Activated CD4-positive, alpha-beta T cell treated with anti-CD3 and anti-CD28 coated beads, Interleukin-2, amount 50 U/mL, for 1 hour (primary cell): Measurements from ENCODE around the gene INSM1.

ENCODE experiments used
- DNase-seq: peaks from one replicate; pipeline ENCODE4 v3.0.0-alpha.2; 2020

INSM1 gene

DNA sequence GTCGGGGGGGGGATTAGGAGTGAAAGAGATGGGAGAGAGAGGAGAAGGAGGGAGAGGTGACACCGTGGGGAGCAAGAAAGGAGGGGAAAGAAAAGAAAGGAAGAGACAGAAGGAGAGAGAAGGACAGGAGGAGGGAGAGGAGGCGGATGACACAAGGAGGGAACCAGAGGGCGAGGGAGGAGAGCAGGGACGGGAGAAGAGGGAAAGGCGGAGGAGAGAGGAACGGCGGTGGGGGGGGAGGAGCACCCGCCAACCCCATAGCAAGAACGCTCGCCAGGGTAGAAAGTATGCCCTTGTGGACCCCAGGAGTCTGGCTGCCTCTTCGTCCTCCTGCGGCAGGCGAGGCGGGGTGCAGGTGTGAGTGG, 4.5 kb upstream of the INSM1 start:
- DNase-seq, result no peak

GRCh38 chr20:20363799-20364592, 3.9 kb upstream of the INSM1 start:
- DNase-seq, result no peak

DNA sequence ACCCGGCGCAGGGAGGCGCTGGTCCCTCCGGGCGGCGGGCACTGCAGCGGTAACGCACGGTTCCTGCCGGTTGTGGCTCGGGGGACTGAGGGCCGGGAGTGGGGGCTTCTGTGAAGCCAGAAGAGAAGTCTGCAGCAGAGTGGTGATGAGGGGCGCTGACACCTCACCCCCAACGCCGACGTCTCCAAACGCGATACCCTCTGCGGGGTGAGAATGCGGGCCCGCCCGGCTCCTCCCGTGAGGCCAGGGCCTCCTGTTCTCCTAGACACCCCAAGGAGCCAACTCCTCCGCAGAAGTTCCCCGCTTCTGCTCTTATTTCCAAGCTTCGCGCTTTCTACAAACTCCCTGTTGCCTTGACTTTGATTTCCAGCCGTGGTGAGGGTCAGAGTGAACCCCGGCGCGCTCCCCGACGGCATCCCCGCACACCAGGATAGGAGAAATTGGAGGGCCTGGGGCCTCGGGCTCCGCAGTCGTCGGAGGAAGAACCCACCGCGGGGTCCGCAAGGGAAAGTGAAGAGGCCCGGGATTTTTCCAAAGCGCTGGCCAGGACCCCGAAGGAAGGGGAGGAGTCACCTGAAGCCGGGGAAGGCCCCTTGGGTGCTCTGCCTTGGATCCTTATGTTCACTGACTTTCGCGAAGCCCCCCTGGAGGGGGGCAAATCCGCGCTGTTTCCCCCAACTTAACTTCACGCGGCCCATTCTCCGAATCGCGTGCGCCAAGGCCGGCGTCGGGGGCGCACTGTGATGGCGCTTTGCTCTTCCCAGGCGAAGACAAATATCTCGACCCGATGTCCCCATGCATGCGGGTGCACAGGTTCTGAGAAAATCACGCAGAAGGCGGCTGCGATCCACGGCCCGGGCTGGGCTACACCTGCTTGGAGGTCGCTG, 3.1 kb upstream of the INSM1 start:
- no peak for DNase-seq

GRCh38 chr20:20365480-20366161, 2.3 kb upstream of the INSM1 start:
- no peak for DNase-seq

- DNase-seq, result no peak
Observed at GRCh38 chr20:20366551-20366875, 1.4 kb upstream of the INSM1 start.

GRCh38 chr20:20366876-20367574, 879 bp upstream of the INSM1 start:
- no peak for DNase-seq

DNA sequence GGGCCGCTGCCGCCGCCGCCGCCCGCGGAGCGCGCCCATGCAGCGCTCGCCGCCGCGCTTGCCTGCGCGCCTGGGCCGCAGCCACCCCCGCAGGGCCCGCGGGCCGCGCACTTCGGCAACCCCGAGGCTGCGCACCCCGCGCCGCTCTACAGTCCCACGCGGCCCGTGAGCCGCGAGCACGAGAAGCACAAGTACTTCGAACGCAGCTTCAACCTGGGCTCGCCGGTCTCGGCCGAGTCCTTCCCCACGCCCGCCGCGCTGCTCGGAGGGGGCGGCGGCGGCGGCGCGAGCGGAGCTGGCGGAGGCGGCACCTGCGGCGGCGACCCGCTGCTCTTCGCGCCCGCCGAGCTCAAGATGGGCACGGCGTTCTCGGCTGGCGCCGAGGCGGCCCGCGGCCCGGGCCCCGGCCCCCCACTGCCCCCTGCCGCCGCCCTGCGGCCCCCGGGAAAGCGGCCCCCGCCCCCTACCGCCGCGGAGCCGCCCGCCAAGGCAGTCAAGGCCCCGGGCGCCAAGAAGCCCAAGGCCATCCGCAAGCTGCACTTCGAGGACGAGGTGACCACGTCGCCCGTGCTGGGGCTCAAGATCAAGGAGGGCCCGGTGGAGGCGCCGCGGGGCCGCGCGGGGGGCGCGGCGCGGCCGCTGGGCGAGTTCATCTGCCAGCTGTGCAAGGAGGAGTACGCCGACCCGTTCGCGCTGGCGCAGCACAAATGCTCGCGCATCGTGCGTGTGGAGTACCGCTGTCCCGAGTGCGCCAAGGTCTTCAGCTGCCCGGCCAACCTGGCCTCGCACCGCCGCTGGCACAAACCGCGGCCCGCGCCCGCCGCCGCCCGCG, 730 bp downstream of the INSM1 start:
- no peak for DNase-seq

GRCh38 chr20:20369250-20370093, 1.6 kb downstream of the INSM1 start:
- no peak for DNase-seq

DNA sequence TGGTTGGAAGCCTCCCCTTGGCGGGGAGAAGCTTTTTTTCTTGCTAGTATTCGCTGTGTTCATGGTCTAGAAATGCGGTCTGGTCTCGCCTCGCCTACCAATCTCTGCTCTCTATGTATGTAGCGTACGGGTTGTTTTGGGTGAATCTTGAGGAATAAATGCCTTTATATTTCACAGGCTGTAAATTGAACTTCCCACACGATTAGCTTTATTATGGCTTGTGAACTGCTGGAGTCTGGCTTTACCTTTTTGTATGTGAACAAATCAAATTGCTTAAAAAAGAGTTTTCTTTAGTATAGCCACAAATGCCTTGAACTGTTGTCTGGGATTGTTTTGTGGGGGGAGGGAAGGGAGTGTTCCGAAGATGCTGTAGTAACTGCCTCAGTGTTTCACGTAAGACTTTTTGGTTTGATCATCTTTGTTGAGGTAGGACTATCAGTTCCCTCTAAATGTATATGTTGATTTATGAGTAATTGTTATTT, 2.2 kb downstream of the INSM1 start:
- DNase-seq, result no peak

GRCh38 chr20:20371083-20371482, 3.2 kb downstream of the INSM1 start:
- no peak for DNase-seq

- no peak for DNase-seq
Observed at GRCh38 chr20:20371681-20372080, 3.8 kb downstream of the INSM1 start.

GRCh38 chr20:20373091-20373571, 5.2 kb downstream of the INSM1 start:
- no peak for DNase-seq

GRCh38 chr20:20375862-20376261, 8.0 kb downstream of the INSM1 start:
- DNase-seq, result no peak

DNA sequence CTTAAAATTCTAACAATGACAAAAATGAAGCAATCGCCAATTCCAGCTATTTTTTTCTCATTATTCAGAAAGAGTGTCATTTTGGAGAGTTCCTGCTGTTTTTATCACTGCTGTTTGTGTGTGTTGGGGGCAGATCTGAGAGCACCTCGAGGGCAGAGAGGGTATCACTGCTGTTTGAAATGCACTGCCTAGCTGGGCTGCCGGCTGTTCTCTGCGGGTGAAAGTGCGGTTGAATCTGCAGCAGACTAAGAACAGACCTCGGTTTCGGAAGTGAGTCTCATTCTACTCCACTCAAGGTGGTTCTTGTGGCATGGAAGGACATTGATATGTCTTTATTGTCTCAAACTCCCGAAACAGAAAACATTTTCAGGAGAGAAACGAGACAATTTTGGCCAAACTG, 18.3 kb downstream of the INSM1 start:
- DNase-seq, result no peak

DNA sequence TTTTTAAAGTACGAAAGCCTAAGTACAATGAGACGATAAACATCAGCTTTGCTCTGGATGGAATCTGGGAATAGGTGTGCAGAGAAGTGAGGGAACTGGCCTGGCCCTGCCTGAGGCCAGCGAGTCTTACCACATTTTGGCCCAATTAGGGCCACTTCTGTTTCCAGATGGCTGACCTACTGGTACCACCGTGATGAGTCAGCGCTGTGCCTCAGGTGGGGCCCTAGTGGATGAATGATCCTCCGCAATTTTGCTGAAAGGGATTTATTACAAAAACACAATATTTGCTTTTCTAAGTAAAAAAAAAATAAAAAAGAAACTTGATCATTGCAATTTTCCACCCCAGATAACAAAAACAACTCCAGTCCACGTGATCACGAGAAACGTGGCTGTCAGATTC, 22.5 kb downstream of the INSM1 start:
- no peak for DNase-seq

GRCh38 chr20:20391115-20391514, 23.2 kb downstream of the INSM1 start:
- no peak for DNase-seq

- DNase-seq, result no peak
Observed at GRCh38 chr20:20391766-20392165, 23.9 kb downstream of the INSM1 start.

GRCh38 chr20:20393207-20394120, 25.6 kb downstream of the INSM1 start:
- DNase-seq, result no peak

GRCh38 chr20:20395087-20395486, 27.2 kb downstream of the INSM1 start:
- DNase-seq, result no peak
